ENCODE results near the gene AMZ1. TPM values are rescaled to one million over a fixed set of nuclear protein-coding genes. Genes with fewer than 3 reads are reported as not detected.
"Not testable (repeated sequence)": the region's sequence is repeated elsewhere in the genome, so short reads cannot be mapped to it uniquely, and the experiment has no call there.

Gene AMZ1
- polyA plus RNA-seq, 3 donors = 0.01 to 0.06 TPM; not detected in 1

- H3K27ac ChIP-seq (ENCODE audit: low read depth, low read length) = no peak overlapping the region
- WGBS, 3 donors = 55 to 74% (median 70%) methylated on average over 4 of the region's 4 CpGs
Observed at GRCh38 chr7:2663960-2664359, 24.0 kb upstream of the AMZ1 start.

- no peak overlapping the region for H3K27ac ChIP-seq (ENCODE audit: low read depth, low read length)
- 50 to 70% (median 61%) methylated on average over 25 to 33 of the region's 33 CpGs for WGBS, 3 donors
Observed at GRCh38 chr7:2665359-2665791, 22.6 kb upstream of the AMZ1 start.

- 44 to 64% (median 59%) methylated on average over 3 to 6 of the region's 6 CpGs for WGBS, 3 donors
- H3K27ac ChIP-seq (ENCODE audit: low read depth, low read length) = no peak overlapping the region
Observed at GRCh38 chr7:2666155-2666554, 21.8 kb upstream of the AMZ1 start.

- WGBS, 3 donors = 61 to 70% (median 68%) methylated on average over 18 of the region's 18 CpGs
- no peak overlapping the region for H3K27ac ChIP-seq (ENCODE audit: low read depth, low read length)
Observed at GRCh38 chr7:2666588-2667250, 21.3 kb upstream of the AMZ1 start.

GRCh38 chr7:2667843-2668242, 20.2 kb upstream of the AMZ1 start:
- 55 to 66% (median 62%) methylated on average over 7 of the region's 7 CpGs for WGBS, 3 donors
- no peak overlapping the region for H3K27ac ChIP-seq (ENCODE audit: low read depth, low read length)

- WGBS, 3 donors = 61 to 77% (median 70%) methylated on average over 6 of the region's 6 CpGs
- no peak overlapping the region for H3K27ac ChIP-seq (ENCODE audit: low read depth, low read length)
Observed at GRCh38 chr7:2668401-2668800, 19.6 kb upstream of the AMZ1 start.

GRCh38 chr7:2670171-2670570, 17.8 kb upstream of the AMZ1 start:
- H3K27ac ChIP-seq (ENCODE audit: low read depth, low read length) = no peak overlapping the region
- 71 to 91% (median 81%) methylated on average over 13 of the region's 13 CpGs for WGBS, 3 donors

DNA sequence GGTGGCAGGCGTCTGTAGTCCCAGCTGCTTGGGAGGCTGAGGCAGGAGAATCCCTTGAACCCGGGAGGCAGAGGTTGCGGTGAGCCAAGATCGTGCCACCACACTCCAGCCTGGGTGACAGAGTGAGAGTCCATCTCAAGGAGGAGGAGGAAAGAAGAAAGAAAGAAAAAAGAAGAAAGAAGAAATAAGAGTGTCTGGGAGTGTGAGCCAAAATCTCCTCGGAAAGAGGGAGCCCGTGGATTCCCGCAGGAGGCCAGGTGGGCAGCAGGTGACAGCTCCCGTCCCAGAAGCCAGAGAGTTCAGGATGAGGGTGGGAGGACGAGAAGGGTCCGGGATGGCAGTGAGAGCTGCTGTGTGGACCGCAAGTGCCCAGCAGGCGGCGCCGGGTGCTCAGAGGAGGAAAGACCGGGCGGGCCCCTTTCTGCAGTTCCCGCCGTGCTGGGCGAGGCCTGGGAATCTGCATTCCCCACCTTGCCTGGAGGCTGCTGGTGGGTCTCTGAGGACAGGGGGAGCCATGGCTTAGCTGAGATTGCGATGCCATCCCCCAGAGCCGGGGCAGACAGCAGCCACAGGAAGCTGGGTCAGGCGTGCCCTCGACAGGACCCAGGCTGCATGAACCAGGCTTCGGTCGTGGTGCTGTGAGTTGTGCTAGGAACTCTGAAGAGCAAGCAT, 17.1 kb upstream of the AMZ1 start:
- 20 to 23% (median 21%) methylated on average over 25 of the region's 25 CpGs for WGBS, 3 donors
- no peak overlapping the region for H3K27ac ChIP-seq (ENCODE audit: low read depth, low read length)

GRCh38 chr7:2673214-2673613, 14.8 kb upstream of the AMZ1 start:
- WGBS, 3 donors = 64 to 82% (median 79%) methylated on average over 6 of the region's 6 CpGs
- not testable (repeated sequence) for H3K27ac ChIP-seq (ENCODE audit: low read depth, low read length)

DNA sequence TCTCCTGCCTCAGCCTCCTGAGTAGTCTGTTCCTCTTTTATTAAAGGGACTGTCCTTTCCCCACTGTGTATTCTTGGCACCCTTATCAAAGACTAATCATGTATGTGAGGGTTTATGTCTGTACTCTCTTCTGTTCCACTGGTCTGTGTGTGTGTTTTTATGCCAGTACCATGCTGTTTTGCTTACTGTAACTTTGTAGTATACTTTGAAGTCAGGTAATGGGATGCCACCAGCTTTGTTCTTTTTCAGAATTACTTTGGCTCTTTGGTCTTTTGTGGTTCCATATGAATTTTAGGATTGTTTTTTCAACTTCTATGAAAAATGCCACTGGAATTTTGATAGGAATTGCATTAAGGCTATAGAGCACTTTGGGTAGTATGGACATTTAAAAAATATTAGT, 14.1 kb upstream of the AMZ1 start:
- H3K27ac ChIP-seq (ENCODE audit: low read depth, low read length) = no peak overlapping the region

DNA sequence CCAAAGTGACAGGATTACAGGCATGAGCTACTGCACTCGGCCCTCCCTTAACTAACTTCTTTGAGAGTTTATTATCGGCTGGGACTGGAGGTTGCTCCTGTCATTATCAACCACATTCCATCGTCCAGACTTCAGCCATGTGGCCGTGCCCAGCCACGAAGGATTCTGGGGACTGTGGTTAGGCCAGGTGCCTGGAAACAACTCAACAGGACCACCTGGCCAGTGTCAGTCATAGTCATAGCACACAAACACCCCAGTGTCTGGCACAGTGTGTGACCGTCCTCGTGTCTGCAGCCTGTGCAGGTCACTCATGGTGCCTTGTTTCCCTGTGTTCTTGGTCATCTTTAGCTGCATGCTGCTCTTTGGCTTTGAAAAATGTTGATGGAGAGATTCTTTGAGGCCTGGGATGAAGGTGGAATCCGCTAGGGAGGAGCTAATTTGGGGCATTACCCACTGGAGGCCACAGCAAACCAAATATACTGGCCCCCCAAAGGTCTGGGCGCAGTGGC, 12.7 kb upstream of the AMZ1 start:
- no peak overlapping the region for H3K27ac ChIP-seq (ENCODE audit: low read depth, low read length)
- WGBS, 3 donors = 84 to 91% (median 87%) methylated on average over 9 of the region's 9 CpGs

DNA sequence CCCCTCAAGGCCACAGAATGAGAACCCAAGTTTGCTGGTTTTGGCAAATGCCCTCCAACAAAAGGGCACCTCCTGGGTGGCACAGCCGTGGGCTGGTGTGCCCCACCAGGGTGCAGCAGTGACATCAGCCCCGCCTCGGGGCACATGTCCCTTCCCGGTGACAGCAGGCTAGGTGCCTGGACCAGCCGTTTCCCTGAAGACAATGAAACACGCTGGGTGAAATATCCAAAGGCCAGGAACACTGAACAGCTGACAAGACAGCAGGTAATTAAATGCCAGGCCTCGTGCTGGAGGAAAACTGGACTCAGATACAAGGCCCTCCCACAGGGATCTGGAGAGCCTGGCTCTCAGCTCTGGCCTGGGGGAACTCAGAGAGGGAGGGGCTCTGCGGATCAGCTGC, 11.4 kb upstream of the AMZ1 start:
- WGBS, 3 donors = 66 to 90% (median 85%) methylated on average over 6 to 7 of the region's 8 CpGs
- not testable (repeated sequence) for H3K27ac ChIP-seq (ENCODE audit: low read depth, low read length)

- H3K27ac ChIP-seq (ENCODE audit: low read depth, low read length) = not testable (repeated sequence)
- 77 to 85% (median 79%) methylated on average over 12 to 15 of the region's 15 CpGs for WGBS, 3 donors
Observed at GRCh38 chr7:2678454-2678853, 9.5 kb upstream of the AMZ1 start.

DNA sequence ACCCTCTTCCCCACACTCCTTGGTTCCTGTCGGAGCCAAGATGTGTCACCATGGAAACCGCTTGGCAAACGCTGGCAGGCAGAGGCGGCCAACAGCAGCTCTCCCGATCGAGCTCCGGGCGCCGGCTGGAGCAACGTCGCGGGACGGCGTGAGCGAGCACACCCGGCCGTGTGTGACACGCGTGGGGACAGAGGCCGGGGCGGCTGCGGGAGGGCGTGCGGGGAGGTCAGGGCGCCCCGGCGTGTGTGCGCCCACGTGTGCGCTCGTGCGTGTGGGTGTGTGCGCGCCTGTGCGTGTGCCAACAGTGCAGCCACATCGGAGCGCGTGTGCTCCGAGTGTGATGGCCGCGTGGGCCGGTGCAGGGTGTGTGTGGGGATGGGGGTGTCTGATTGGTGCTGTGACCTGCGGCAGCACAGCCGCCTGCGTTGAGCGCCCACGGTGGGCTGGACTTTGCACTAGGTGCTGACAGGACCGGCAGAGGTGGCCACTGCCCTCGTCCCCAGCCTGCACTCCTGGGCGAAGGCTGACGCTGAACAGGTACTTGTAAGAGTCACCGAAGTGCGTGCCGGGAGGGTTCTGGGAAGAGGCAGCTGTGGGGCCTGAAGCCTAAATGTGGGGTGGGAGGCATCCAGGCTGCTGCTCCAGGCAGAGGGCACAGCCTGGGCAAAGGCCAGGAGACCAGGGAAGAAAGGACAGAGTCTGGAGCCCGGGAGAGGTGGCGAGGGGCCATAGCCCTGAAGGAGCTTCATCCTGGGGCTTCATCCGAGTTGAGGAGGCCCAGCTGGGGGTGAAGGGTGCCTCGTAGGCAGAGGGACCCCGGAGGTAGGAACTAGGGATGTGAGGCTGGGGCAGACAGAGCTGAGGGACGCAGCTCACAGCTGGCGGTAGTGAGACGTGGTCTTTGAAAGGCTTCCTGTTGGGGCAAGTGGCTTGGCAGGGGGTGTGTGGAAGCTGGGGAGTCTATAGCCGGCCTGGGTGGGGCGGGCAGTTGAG, 8.6 kb upstream of the AMZ1 start:
- 59 to 75% (median 62%) methylated on average over 37 to 64 of the region's 64 CpGs for WGBS, 3 donors
- H3K27ac ChIP-seq (ENCODE audit: low read depth, low read length) = not testable (repeated sequence)

DNA sequence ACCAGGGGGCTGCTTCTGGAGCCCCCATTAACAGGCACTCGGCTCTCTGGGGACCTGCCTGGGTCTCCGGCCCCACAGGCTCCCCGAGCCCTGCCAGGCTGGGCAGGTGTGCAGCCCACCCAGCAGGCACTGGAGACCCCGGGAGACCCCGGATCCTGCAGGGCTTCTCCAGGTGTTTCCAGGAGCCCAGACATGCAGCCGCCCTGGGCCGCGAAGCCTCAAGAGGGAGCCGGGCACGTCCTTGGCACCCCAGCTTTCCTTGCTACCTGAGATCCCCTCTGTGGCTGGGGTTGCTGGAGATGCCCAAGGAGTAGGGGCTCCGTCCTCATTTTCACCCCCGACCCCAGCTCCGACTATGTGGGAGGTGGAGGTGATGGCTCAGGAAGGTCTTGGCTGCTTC, 7.7 kb upstream of the AMZ1 start:
- H3K27ac ChIP-seq (ENCODE audit: low read depth, low read length) = no peak overlapping the region
- WGBS, 3 donors = 80 to 87% (median 85%) methylated on average over 13 of the region's 13 CpGs

GRCh38 chr7:2680792-2681490, 7.1 kb upstream of the AMZ1 start:
- WGBS, 3 donors = 36 to 44% (median 40%) methylated on average over 27 of the region's 27 CpGs

DNA sequence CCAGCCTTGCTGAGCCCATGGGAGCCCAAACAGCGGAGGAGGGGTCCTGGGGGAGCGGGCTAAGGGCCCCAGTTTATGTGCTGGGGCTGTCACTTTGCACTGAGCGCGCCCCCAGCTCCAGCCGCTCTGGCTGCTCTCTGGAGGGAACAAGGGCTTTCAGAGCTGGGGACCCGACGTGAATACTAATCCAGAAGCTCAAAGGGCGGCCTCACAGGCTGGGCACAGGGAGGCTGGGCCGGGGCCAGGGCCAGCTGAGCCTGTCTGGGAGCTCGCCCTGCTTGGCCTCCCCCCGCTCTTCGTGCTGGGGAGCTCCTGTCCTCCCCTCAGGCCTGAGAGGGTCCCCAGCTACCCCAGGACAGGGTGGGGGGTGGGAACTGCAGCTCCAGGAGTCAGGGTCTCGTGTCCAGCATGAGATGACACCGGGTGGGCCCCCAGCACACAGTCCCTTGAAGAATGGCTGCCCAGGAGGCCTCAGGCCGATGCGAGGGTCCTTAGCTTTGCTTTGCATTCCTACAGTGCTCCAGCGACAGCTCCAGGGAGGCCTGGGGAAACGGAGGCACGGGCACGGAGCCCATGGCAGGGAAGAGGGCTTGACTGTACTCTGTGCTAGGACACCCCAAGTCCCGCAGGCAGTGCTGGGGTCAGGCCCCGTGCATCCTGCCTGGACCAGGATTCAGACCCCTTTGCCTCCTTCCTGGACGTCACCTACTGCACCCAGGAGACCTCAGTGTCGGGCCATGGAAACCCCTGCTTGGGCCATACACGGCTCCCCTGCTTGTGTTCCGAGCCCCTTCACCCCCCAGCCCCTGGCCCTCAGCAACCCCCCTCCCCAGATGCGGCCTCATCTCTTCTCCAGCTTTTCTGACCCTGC, 5.8 kb upstream of the AMZ1 start:
- 82 to 91% (median 87%) methylated on average over 25 to 27 of the region's 27 CpGs for WGBS, 3 donors
- no peak overlapping the region for H3K27ac ChIP-seq (ENCODE audit: low read depth, low read length)

More at GRCh38 chr7:2680792-2681490, 7.1 kb upstream of the AMZ1 start:
- no peak overlapping the region for H3K27ac ChIP-seq (ENCODE audit: low read depth, low read length)

All from adipose tissue (tissue), 3 donors.